GM12872 (cell line): Measurements from ENCODE around the gene MYBPC2.

ENCODE experiments used
- TF ChIP-seq, protein P1 (sequence below): IDR thresholded peaks from 3 replicates; pipeline ENCODE4 v1.5.1; 2011; ENCODE audit warnings: low read depth, mild to moderate bottlenecking, low read length, moderate library complexity; ENCODE audit not compliant: insufficient read depth

Gene MYBPC2

DNA sequence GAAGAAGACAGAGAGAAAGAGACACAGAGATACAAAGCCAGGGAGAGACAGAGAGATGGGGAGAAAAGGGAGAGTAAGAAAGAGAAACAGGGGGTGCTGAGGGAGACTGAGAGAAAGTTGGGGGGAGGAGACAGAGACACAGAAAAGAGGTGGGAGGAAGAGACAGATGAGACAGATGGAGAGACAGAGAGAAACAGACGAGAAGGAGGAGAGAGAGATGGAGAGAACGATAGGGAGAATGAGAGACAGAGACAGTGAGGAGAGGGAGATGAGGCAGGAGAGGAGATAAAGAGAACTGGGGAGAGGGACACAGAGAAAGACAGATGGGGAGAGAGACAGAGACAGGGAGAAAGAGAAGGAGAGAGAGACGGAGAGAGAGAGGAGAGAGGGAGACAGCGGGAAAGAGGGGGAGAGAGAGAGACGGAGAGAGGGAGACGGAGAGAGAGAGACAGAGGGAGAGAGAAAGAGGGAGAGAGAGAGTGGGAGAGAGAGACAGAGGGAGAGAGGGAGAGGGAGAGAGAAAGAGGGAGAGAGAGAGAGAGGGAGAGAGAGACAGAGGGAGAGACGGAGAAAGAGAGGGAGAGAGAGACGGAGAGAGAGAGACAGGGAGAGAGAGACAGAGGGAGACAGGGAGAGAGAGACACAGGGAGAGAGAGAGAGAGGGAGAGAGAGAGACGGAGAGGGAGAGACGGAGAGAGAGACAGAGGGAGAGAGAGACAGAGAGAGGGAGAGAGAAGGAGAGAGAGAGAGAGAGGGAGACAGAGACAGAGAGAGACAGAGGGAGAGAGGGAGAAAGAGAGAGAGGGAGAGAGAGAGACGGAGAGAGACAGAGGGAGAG lies 65.7 kb downstream of the MYBPC2 start:
- TF ChIP-seq, protein P1, sequence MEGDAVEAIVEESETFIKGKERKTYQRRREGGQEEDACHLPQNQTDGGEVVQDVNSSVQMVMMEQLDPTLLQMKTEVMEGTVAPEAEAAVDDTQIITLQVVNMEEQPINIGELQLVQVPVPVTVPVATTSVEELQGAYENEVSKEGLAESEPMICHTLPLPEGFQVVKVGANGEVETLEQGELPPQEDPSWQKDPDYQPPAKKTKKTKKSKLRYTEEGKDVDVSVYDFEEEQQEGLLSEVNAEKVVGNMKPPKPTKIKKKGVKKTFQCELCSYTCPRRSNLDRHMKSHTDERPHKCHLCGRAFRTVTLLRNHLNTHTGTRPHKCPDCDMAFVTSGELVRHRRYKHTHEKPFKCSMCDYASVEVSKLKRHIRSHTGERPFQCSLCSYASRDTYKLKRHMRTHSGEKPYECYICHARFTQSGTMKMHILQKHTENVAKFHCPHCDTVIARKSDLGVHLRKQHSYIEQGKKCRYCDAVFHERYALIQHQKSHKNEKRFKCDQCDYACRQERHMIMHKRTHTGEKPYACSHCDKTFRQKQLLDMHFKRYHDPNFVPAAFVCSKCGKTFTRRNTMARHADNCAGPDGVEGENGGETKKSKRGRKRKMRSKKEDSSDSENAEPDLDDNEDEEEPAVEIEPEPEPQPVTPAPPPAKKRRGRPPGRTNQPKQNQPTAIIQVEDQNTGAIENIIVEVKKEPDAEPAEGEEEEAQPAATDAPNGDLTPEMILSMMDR: no peak

DNA sequence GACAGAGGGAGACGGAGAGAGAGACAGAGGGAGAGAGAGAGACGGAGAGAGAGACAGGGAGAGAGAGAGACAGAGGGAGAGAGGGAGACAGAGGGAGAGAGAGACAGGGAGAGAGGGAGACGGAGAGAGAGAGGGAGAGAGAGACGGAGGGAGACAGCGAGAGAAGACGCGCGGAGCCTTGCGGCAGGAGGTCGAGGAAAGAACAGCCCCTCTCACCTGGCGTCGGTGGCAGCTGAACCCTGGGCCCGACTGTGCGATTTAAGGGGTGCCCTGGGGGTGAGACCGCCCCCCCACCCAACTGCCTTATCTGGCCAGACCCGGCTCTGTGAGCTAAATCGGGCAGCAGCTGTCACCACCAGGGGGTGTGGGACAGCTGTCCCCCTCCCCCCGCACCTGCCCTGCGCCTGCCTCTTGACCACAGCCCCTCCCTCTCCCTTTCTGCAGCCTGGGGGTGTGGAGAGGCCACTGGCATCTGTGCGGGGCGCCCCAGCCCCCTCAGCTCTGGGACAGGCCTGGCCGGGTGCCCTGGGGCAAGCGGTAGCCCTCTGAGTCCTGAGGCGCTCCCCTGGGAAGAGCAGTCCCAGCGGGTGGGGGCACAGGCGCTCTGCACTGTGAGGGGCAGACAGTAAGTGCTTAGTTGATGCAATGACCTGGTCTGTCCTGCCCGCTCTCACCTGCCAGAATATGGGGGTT lies 67.5 kb downstream of the MYBPC2 start:
- TF ChIP-seq, protein P1: peak; percentile 32; the same call in 2 of the 3 replicates

DNA sequence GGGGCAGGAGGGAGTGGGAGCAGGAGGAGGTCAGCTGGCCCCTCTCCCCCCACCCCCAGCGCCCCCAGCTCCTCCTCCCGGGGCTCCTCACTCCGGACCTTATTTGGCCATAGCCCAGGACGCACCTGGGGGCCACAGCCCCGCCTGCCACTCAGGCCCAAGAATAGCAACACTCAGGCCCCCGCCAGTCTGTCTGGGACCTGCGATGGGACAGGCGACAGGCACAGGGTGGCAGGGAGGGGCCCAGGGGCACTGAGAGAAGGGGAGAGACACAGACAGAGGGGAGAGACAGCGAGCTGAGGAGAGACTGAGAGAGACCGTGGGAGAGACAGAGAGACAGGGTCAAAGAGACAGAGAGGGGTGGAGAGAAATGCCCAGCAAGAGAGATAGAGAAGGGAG lies 68.1 kb downstream of the MYBPC2 start:
- TF ChIP-seq, protein P1: no peak

DNA sequence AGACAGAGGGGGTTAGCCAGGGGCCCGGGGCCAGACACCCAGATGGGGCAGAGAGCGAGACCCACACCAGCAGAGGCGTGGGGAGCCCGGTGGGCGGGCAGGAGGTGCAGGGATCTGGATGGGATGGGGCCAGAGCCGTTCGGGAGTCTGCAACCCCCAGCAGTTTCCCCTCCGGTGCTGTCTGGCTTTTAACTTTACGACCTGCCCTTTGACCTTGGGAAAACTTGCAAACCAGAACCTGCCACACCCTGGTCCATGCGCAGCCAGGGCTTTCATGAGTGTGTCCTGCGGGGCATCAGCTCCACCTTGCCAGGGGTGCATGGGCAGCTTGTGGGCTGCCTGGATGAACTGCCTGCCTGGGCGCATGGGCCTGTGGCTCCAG lies 68.5 kb downstream of the MYBPC2 start:
- TF ChIP-seq, protein P1: no peak

DNA sequence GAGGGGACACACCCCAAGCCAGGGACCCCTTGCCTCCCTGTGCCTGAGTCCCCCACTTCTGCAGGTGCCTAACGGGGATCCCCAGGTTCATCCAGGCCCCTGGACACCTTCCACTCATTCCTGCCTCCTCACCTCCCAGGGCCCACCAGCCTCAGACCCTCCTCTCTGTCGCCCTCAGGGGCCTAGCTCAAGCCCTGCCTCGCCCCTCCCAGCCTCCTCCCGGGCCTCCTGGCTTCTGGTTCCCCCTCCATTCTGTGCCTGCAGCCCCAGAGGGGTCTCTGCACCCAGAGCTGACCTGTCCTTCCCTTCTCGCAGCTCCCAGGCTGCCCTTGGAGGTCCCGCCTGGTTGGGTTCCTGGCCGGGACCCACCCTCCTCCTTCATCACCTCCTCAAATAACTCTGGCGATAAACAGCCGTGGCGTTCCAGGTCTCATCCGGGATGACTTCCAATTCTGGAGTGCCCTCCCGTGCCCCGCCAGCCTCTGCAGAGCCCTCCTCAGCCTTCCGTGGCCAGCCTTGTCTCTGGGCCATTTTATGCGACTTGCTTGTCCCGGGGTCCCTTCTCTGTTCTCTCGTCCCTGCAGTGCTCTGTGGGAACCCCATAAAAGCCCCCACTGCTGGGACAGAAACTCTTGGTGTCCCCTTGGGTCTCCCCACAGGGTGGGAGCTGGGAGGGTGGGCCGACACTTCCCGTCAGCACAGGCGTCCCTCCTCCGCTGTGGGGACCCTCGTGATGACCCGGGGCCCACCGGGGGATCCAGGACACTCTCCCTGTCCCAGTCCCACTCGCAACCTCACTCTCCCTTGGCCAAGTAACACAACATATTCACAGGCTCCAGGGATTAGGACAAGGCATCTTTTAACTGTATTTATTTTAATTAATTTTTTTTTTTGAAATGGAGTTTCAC lies 69.1 kb downstream of the MYBPC2 start:
- TF ChIP-seq, protein P1: no peak

DNA sequence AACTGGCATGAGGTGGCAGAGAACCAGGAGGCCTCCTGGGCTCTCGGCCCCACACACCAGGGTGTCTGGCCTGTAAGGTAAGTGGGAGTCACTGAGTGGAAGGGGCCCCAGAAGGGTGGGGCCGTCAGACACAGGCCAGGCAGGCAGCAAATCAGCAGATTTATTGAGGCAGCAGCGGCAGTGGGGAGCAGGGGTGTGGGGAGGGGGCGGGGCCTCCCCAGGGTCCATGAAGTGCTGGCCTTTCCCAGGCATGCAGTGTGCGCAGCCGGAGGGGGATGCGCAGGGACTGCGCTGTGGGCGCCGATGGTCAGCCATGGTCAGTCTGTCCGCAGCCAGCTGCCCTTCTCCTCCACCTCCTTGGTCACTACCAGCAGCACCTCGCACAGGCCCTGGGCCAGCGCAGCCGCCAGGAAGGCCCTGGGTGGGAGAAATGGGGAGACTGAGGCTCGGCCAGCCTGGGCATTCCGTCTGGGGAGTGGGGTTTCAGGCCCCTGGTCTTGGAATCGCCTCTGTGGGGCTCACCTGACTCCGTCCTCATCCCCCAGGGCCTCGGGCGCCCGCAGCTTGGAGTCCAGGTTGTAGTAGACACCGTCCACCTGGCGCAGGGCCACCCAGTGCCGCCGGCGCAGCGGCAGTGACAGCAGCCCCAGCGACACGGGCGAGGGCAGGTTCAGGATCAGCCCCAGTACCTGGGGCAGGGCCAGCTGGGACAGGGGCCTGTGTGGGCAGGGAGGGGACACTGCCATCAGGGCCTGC lies 73.3 kb downstream of the MYBPC2 start:
- TF ChIP-seq, protein P1: no peak
